Liver (tissue), 9 donors: ENCODE results near the gene FLNC. TPM values are rescaled to one million over a fixed set of nuclear protein-coding genes. Genes with fewer than 3 reads are reported as not detected.

Source experiments
- DNase-seq: peaks from one replicate; pipeline ENCODE4 v3.0.0-alpha.2; 2017; ENCODE audit warnings: low spot score
- H3K27ac ChIP-seq, 2 donors: one replicate each; pipeline ENCODE4 v1.7.0; 2013; ENCODE audit warnings: inconsistent platforms in 2 of 2, low read length in 2 of 2, control low read depth in 1 of 2, low read depth in 1 of 2, mild to moderate bottlenecking in 1 of 2
- H3K27me3 ChIP-seq, 4 donors: one replicate each; pipeline versions ENCODE4 v1.6.1 to v1.7.0; 2013; ENCODE audit warnings: low read length in 3 of 4, inconsistent platforms in 1 of 4, mild to moderate bottlenecking in 1 of 4, moderate library complexity in 1 of 4; ENCODE audit not compliant: control insufficient read depth in 4 of 4, insufficient read depth in 4 of 4
- H3K36me3 ChIP-seq, 4 donors: one replicate each; pipeline versions ENCODE4 v1.6.1 to v1.7.0; 2013; ENCODE audit warnings: low read length in 3 of 4, mild to moderate bottlenecking in 3 of 4, low read depth in 1 of 4, moderate library complexity in 1 of 4; ENCODE audit not compliant: control insufficient read depth in 4 of 4, insufficient read depth in 3 of 4
- H3K4me1 ChIP-seq, 4 donors: one replicate each; pipeline versions ENCODE4 v1.6.1 to v1.7.0; 2013; ENCODE audit warnings: low read length in 3 of 4, mild to moderate bottlenecking in 3 of 4, moderate library complexity in 1 of 4; ENCODE audit not compliant: control insufficient read depth in 4 of 4, insufficient read depth in 4 of 4
- H3K4me3 ChIP-seq, 3 donors: one replicate each; pipeline versions ENCODE4 v1.6.1 to v1.7.0; 2013; ENCODE audit warnings: low read length in 3 of 3, control low read depth in 1 of 3, low read depth in 1 of 3, mild to moderate bottlenecking in 1 of 3
- H3K9ac ChIP-seq, 2 donors: one replicate each; pipeline ENCODE4 v1.7.0; 2013; ENCODE audit warnings: low read length in 2 of 2, mild to moderate bottlenecking in 2 of 2, moderate library complexity in 2 of 2, control low read depth in 1 of 2, low read depth in 1 of 2
- H3K9me3 ChIP-seq, 4 donors: one replicate each; pipeline versions ENCODE4 v1.6.1 to v1.7.0; 2013; ENCODE audit warnings: low read length in 3 of 4; ENCODE audit not compliant: control insufficient read depth in 4 of 4
- ATF3 ChIP-seq: IDR thresholded peaks from 2 replicates; pipeline ENCODE4 v1.6.1; 2016; ENCODE audit warnings: antibody characterized with exemption
- CTCF ChIP-seq: fragments of 150-350 bp; IDR thresholded peaks from 2 replicates; pipeline ENCODE4 v1.5.1; 2017; ENCODE audit warnings: improper control_type of control experiment, low read depth, low read length; ENCODE audit not compliant: missing input control
- EGR1 ChIP-seq, 2 donors: IDR thresholded peaks; 2 replicates each; pipeline ENCODE4 v1.6.1; 2016 to 2018; ENCODE audit warnings: antibody characterized with exemption in 2 of 2, low read depth in 2 of 2
- FOXA1 ChIP-seq: IDR thresholded peaks from 2 replicates; pipeline ENCODE4 v1.6.1; 2016; ENCODE audit warnings: antibody characterized with exemption
- FOXA2 ChIP-seq: IDR thresholded peaks from 2 replicates; pipeline ENCODE4 v1.6.1; 2016; ENCODE audit warnings: antibody characterized with exemption
- GABPA ChIP-seq, 2 donors: IDR thresholded peaks in 1 of 2; conservative IDR thresholded peaks in 1 of 2; 2 replicates each; pipeline ENCODE4 v1.6.1; 2016; ENCODE audit warnings: antibody characterized with exemption in 2 of 2, mild to moderate bottlenecking in 1 of 2, moderate library complexity in 1 of 2
- HNF4A ChIP-seq, 2 donors: conservative IDR thresholded peaks; 2 replicates each; pipeline ENCODE4 v1.6.1; 2016; ENCODE audit warnings: antibody characterized with exemption in 2 of 2, mild to moderate bottlenecking in 2 of 2
- HNF4G ChIP-seq: IDR thresholded peaks from 2 replicates; pipeline ENCODE4 v1.6.1; 2016; ENCODE audit warnings: antibody characterized with exemption
- JUND ChIP-seq, 2 donors: IDR thresholded peaks; 2 replicates each; pipeline ENCODE4 v1.6.1; 2016; ENCODE audit warnings: antibody characterized with exemption in 2 of 2
- MAX ChIP-seq: IDR thresholded peaks from 2 replicates; pipeline ENCODE4 v1.6.1; 2016; ENCODE audit warnings: antibody characterized with exemption
- NR2F2 ChIP-seq: IDR thresholded peaks from 2 replicates; pipeline ENCODE4 v1.6.1; 2016; ENCODE audit warnings: antibody characterized with exemption
- RAD21 ChIP-seq, 2 donors: IDR thresholded peaks; 2 replicates each; pipeline ENCODE4 v1.6.1; 2016; ENCODE audit warnings: antibody characterized with exemption in 2 of 2, mild to moderate bottlenecking in 2 of 2
- REST ChIP-seq: IDR thresholded peaks from 2 replicates; pipeline ENCODE4 v1.6.1; 2016; ENCODE audit warnings: antibody characterized with exemption, mild to moderate bottlenecking
- RXRA ChIP-seq, 2 donors: IDR thresholded peaks; 2 replicates each; pipeline ENCODE4 v1.6.1; 2017 to 2018; ENCODE audit warnings: antibody characterized with exemption in 2 of 2, mild to moderate bottlenecking in 1 of 2
- SP1 ChIP-seq: IDR thresholded peaks from 2 replicates; pipeline ENCODE4 v1.6.1; 2018; ENCODE audit warnings: antibody characterized with exemption, mild to moderate bottlenecking
- TAF1 ChIP-seq: conservative IDR thresholded peaks from 2 replicates; pipeline ENCODE4 v1.6.1; 2016; ENCODE audit warnings: antibody characterized with exemption, mild to moderate bottlenecking
- YY1 ChIP-seq: IDR thresholded peaks from 2 replicates; pipeline ENCODE4 v1.6.1; 2016; ENCODE audit warnings: antibody characterized with exemption, mild to moderate bottlenecking
- ZBTB33 ChIP-seq: IDR thresholded peaks from 2 replicates; pipeline ENCODE4 v1.6.1; 2016; ENCODE audit warnings: antibody characterized with exemption
- WGBS: extraction: QIAGEN DNeasy Blood & Tissue Kit; methylation state at CpG from one replicate; pipeline ENCODE4 v1.1.7; 2013; 5-methylcytosine and 5-hydroxymethylcytosine counted together
- polyA plus RNA-seq, 2 donors: library from polyadenylated mRNA; stranded (reverse) in 1 of 2; unstranded in 1 of 2; fragments of 200-250 nt in 1 of 2; fragments of >200 nt in 1 of 2; fragmentation: Nextera tagmentation in 1 of 2; extraction: Ambion mirVana in 1 of 2; gene quantifications; one replicate each; pipeline versions ENCODE4 v1.2.1 to v1.2.3, GENCODE V29; 2013 to 2015
- total RNA-seq, 2 donors: library from RNA; depleted of rRNA; stranded (reverse); fragments of >200 nt; gene quantifications; one replicate each; pipeline ENCODE4 v1.2.3, GENCODE V29; 2014
- donor health status: healthy.
- donor health status: healthy.
- donor health status: healthy.
- donor health status: healthy.
- donor health status: healthy.

FLNC gene
- total and polyA plus RNA-seq, 4 donors, result 0.03 to 2.3 (median 0.53) TPM

- Histone ChIP-seq H3K27me3 (no peaks in the 10 kb centered on the region), H3K4me3 (no peak overlapping the region), H3K27ac (no peak overlapping the region), H3K4me1 (peaks cover 3 to 10% (median 6%) of the 10 kb centered on the region in 4 donors), H3K36me3 (no peaks in the 10 kb centered on the region), H3K9ac (no peak overlapping the region), H3K9me3 (no peaks in the 10 kb centered on the region)
- no peak for DNase-seq
- TF ChIP-seq MAX, result no peak
- no peak for TF ChIP-seq GABPA (IDR thresholded peaks at IDR 0.05 in 1 of 2, conservative IDR thresholded peaks at IDR 0.05 in 1 of 2)
- WGBS, result 74% methylated on average over 12 of the region's 12 CpGs
Measured at GRCh38 chr7:128859232-128860157, 29.3 kb downstream of the FLNC start.

- no peaks in the 10 kb centered on the region for H3K27me3 ChIP-seq
- H3K4me3 ChIP-seq, result no peak overlapping the region
- H3K36me3 ChIP-seq, result peaks cover 0 to 5% (median under 1%) of the 10 kb centered on the region in 4 donors
- H3K4me1 ChIP-seq, result peaks cover 3 to 10% (median 6%) of the 10 kb centered on the region in 4 donors
- TF ChIP-seq MAX (no peak), CTCF (no peak), HNF4A (conservative IDR thresholded peaks at IDR 0.05) (no peak), FOXA2 (no peak), NR2F2 (no peak), RXRA (IDR thresholded peaks at IDR 0.05) (no peak), YY1 (no peak), ATF3 (no peak), SP1 (no peak), EGR1 (IDR thresholded peaks at IDR 0.05; ENCODE audit: low read depth in 2 of 2) (no peak), TAF1 (no peak), GABPA (IDR thresholded peaks at IDR 0.05 in 1 of 2, conservative IDR thresholded peaks at IDR 0.05 in 1 of 2) (no peak), REST (no peak), RAD21 (IDR thresholded peaks at IDR 0.05) (no peak), ZBTB33 (no peak), HNF4G (no peak), JUND (IDR thresholded peaks at IDR 0.05) (no peak), FOXA1 (no peak)
- H3K9me3 ChIP-seq, result no peaks in the 10 kb centered on the region
- WGBS, result 75% methylated on average over 10 of the region's 10 CpGs
- H3K27ac ChIP-seq, result no peak overlapping the region
- no peak overlapping the region for H3K9ac ChIP-seq
- DNase-seq, result no peak
Measured at GRCh38 chr7:128860158-128861073, 30.2 kb downstream of the FLNC start.
